Measurements from ENCODE around the gene LYVE1. TPM values are rescaled to one million over a fixed set of nuclear protein-coding genes. Genes with fewer than 3 reads are reported as not detected.

The LYVE1 gene, protein sequence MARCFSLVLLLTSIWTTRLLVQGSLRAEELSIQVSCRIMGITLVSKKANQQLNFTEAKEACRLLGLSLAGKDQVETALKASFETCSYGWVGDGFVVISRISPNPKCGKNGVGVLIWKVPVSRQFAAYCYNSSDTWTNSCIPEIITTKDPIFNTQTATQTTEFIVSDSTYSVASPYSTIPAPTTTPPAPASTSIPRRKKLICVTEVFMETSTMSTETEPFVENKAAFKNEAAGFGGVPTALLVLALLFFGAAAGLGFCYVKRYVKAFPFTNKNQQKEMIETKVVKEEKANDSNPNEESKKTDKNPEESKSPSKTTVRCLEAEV
- 10 to 100 TPM in 5 of 6 experiments, 1 to 10 TPM in 1; 9.3 to 60.8 (median 28.3) TPM for total RNA-seq
- long read RNA-seq, partial matches to known transcripts, result 0 of 4 reads
- long read RNA-seq, other reads (novel, unspliced or antisense), result 0 of 4 reads

DNA sequence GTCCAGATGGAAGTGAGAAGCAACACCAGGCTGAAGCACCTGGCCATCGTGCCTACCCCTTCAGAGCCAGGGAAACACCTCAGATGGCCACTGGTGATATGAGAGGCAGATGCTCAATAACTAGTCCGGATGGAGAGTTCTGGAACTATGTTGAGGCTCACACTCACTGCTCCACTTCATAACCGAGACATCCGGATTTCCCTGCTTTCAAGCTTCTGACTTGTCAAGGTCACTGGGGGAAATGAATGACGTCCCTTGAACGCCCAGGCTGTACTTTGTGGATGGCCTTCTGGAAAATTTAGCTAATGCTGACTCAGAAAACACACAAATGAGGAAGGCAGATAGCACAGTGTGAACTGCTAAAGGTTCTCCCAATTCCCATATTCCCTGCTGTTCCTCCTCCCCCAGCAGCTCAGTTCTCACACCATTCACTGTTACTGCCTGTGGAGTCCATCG is at the start of gene LYVE1:
Gene LYVE1, minus strand, starts transcription at position 180 of the 456 bp plus-strand sequence. Its CDS starts 133 bp downstream, at position 47.
- no peak for DNase-seq
- TF ChIP-seq POLR2A (IDR thresholded peaks at IDR 0.05), result no peak
- Histone ChIP-seq H3K4me3 (peak within 1 kb of the TSS in 2 of 3 donors; percentile 6 to 43), H3K27me3 (no peaks in the 10 kb centered on the region), H3K27ac (peak within 1 kb of the TSS; percentile 51 to 56 (median 55)), H3K36me3 (no peaks in the 10 kb centered on the region), H3K4me1 (no peaks in the 10 kb centered on the region), H3K9me3 (no peaks in the 10 kb centered on the region)
- ATAC-seq, result peak; percentile 76 to 87 (median 80)
- WGBS (ENCODE audit: insufficient coverage, low coverage, low lambda C conversion rate, missing lambda C conversion rate), result 37% methylated on average over 6 of the region's 7 CpGs
- intact Hi-C loops (cut with DNase I), result no loop called here

DNA sequence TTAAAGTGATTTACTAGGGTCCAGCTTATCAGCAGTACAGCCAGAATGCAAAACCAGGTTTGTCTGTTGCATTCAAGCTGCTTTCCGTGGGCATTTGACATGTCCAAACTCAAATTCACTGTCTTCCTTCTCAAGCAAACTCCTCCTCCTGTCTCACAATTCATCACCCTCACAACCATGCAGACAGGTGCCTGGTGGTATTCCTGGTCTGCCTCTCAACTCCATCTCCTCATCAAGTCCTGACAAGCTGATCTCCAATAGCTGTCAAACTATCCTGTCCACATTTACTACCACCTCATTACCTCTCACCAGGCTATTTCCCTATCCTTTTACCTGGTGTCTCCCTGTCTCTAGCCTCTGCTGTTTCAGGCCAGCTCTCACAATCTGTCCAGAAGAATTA is 49.1 kb upstream of the LYVE1 start:
- Histone ChIP-seq H3K36me3 (no peaks in the 10 kb centered on the region), H3K9me3 (no peaks in the 10 kb centered on the region), H3K27me3 (no peaks in the 10 kb centered on the region), H3K4me1 (no peaks in the 10 kb centered on the region), H3K4me3 (no peak overlapping the region), H3K27ac (no peak overlapping the region)
- intact Hi-C loops (cut with DNase I), result no loop called here
- ATAC-seq (no peak), DNase-seq (no peak)
- no peak for TF ChIP-seq POLR2A (IDR thresholded peaks at IDR 0.05)
- TF ChIP-seq, protein P1, sequence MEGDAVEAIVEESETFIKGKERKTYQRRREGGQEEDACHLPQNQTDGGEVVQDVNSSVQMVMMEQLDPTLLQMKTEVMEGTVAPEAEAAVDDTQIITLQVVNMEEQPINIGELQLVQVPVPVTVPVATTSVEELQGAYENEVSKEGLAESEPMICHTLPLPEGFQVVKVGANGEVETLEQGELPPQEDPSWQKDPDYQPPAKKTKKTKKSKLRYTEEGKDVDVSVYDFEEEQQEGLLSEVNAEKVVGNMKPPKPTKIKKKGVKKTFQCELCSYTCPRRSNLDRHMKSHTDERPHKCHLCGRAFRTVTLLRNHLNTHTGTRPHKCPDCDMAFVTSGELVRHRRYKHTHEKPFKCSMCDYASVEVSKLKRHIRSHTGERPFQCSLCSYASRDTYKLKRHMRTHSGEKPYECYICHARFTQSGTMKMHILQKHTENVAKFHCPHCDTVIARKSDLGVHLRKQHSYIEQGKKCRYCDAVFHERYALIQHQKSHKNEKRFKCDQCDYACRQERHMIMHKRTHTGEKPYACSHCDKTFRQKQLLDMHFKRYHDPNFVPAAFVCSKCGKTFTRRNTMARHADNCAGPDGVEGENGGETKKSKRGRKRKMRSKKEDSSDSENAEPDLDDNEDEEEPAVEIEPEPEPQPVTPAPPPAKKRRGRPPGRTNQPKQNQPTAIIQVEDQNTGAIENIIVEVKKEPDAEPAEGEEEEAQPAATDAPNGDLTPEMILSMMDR (IDR thresholded peaks at IDR 0.05), result no peak
- no CpG with 5 or more reads among the region's 1 CpG for WGBS (ENCODE audit: insufficient coverage, low coverage, low lambda C conversion rate, missing lambda C conversion rate)

DNA sequence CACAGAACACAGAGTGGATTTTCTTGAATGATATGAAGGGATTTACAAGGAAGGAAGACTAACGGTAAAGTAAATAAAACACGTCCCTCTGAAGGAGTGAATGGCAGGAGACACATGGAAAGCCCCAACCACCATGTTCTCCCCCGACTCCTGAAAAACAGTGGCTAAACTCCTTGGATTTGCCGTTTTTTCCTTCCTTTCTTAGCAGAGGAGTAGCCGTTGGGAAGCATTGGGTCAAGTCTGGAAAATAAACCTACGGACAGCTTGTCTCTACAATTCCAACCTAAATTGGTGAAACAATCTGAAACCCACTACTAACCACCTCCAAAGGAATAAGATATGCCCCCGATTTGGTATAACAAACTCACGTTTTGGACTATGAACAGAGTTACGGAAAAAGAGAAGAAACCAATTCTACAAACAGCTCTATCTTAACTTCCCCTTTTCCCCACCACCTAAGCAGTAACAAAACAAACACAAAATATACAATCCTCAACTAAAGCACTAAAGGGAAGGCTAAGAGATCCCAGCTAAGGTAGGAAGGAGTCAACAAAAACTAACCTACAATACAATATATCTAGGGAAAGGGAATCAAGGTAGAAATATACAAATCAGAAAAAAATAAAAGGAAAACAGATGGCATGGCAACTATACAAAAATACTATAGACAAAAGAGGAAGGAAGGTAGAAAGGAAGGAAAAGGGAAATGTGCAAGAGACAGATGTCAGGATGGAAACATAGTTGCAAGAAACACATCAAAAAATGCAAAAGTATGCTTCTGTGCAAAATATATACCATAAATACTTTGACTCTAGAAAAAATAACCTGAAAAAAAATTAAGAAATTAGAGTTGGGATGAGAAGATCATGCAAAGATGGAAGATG is 43.8 kb upstream of the LYVE1 start:
- H3K4me3 ChIP-seq, result no peak overlapping the region
- DNase-seq, result no peak
- H3K4me1 ChIP-seq, result no peaks in the 10 kb centered on the region
- no peaks in the 10 kb centered on the region for H3K9me3 ChIP-seq
- 62% methylated on average over 9 of the region's 9 CpGs for WGBS (ENCODE audit: insufficient coverage, low coverage, low lambda C conversion rate, missing lambda C conversion rate)
- H3K36me3 ChIP-seq, result no peaks in the 10 kb centered on the region
- peak overlapping the region in 1 of 3 donors; percentile 5 for H3K27ac ChIP-seq
- H3K27me3 ChIP-seq, result no peaks in the 10 kb centered on the region
- ATAC-seq, result no peak
- TF ChIP-seq, protein P1 (IDR thresholded peaks at IDR 0.05), result no peak
- TF ChIP-seq POLR2A (IDR thresholded peaks at IDR 0.05), result no peak
- intact Hi-C loops (cut with DNase I), result no loop called here

DNA sequence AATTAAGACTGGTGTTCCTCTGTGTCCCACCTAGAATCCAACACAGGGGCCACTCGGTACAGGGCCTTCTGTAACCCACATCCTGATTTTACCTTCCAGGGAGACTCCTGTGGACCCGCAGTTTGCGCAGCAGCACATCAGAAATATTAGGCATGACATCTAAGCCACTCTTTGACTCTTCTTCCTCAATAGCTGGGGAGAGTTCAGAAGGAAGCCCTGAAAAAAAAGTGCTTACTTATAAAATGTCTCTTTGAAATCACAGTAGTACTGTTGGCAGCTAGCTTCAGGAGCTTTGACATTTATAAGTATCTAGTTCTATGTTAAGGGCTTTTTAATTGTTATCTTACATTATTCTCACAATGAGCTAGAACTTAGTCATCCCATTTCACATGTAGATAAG is 41.2 kb upstream of the LYVE1 start:
- Histone ChIP-seq H3K27ac (no peak overlapping the region), H3K36me3 (no peaks in the 10 kb centered on the region), H3K4me3 (no peak overlapping the region), H3K27me3 (no peaks in the 10 kb centered on the region), H3K9me3 (no peaks in the 10 kb centered on the region), H3K4me1 (no peaks in the 10 kb centered on the region)
- DNase-seq (no peak), ATAC-seq (peak in 1 of 4 donors; percentile 7)
- TF ChIP-seq, protein P1 (IDR thresholded peaks at IDR 0.05), result no peak
- TF ChIP-seq POLR2A (IDR thresholded peaks at IDR 0.05), result no peak
- intact Hi-C loops (cut with DNase I), result no loop called here
- WGBS (ENCODE audit: insufficient coverage, low coverage, low lambda C conversion rate, missing lambda C conversion rate), result 80% methylated on average over 3 of the region's 3 CpGs

DNA sequence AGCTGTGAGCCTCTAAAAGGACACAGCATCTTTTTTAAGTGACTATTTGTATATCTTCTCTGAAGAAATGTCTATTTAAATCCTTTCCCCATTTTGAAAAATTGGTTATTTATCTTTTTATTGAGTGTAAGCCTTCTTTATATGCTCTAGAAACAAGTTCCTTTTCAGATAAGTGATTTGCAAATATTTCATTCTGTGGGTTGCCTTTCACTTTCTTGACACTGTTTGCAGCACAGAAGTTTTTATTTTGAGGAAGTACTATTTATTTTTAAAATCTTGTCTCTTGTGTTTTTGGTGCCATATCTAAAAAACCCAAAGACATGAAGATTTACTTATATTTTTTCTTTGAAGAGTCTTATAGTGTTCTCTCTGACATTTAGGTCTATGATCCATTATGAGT is 40.1 kb upstream of the LYVE1 start:
- H3K27ac ChIP-seq, result peak overlapping the region in 1 of 3 donors; percentile 67

More for the DNA sequence above, 40.1 kb upstream of the LYVE1 start:
- ATAC-seq (no peak), DNase-seq (no peak)
- no peaks in the 10 kb centered on the region for H3K27me3 ChIP-seq
- no peaks in the 10 kb centered on the region for H3K36me3 ChIP-seq
- no peaks in the 10 kb centered on the region for H3K9me3 ChIP-seq
- TF ChIP-seq, protein P1 (IDR thresholded peaks at IDR 0.05), result no peak
- TF ChIP-seq POLR2A (IDR thresholded peaks at IDR 0.05), result no peak
- intact Hi-C loops (cut with DNase I), result no loop called here
- no peaks in the 10 kb centered on the region for H3K4me1 ChIP-seq
- H3K4me3 ChIP-seq, result no peak overlapping the region
